ENCODE measurements around the gene TGFA. TPM values are rescaled to one million over a fixed set of nuclear protein-coding genes. Genes with fewer than 3 reads are reported as not detected.

TGFA gene
- polyA plus RNA-seq, result 26.6 to 71.8 TPM (median 51.7 TPM) in 3 replicates
- 45.8 TPM for polyA plus RNA-seq (2011; ENCODE audit: low read depth)
- 35.1 and 39.9 TPM in 2 replicates for polyA plus RNA-seq (2011; cell fraction: cytosol; rRNA removed)
- 46.4 and 47.9 TPM in 2 replicates for polyA plus RNA-seq (2011; cell fraction: nucleus; rRNA removed)
- polyA plus RNA-seq (2012; ENCODE audit: low replicate concordance), result 45.8 and 70.2 TPM in 2 replicates
- 42.6 to 126 TPM (median 65.6 TPM) in 3 replicates for polyA minus RNA-seq
- polyA minus RNA-seq (2011; cell fraction: cytosol; rRNA and poly(A)+ RNA removed), result 76.2 TPM
- 66.3 and 93.9 TPM in 2 replicates for polyA minus RNA-seq (2011; cell fraction: nucleus; rRNA and poly(A)+ RNA removed)

- no peak for TF ChIP-seq EZH2 (IDR thresholded peaks at IDR 0.05; ENCODE audit: low read length)
- peak; percentile 74 to 96 (median 81) for TF ChIP-seq CTCF (optimal IDR thresholded peaks at IDR 0.05 in 1 of 3, IDR thresholded peaks at IDR 0.05 in 1 of 3, conservative IDR thresholded peaks at IDR 0.05 in 1 of 3; ENCODE audit: extremely low read depth in 1 of 3, insufficient read depth in 2 of 3, low read length in 3 of 3)
- Histone ChIP-seq H3K36me3 (ENCODE audit: control insufficient read depth in 2 of 2, extremely low read depth in 1 of 2, insufficient read depth in 2 of 2, low read length in 2 of 2) (peaks cover 0 to 5% of the 10 kb centered on the region in 2 experiments), H3K27ac (ENCODE audit: control insufficient read depth, insufficient read depth, low read length) (peak within 1 kb of the TSS; percentile 95), H4K20me1 (ENCODE audit: control insufficient read depth, extremely low read depth, insufficient read depth, low read length) (peaks cover 9% of the 10 kb centered on the region), H3K4me3 (ENCODE audit: control insufficient read depth in 2 of 3, extremely low read depth in 1 of 3, insufficient read depth in 2 of 3, low read depth in 1 of 3, low read length in 3 of 3) (peak within 1 kb of the TSS; percentile 87 to 98 (median 87)), H3K4me1 (ENCODE audit: control insufficient read depth, extremely low read depth, insufficient read depth, low read length) (peaks cover 46% of the 10 kb centered on the region), H3K9me3 (ENCODE audit: control insufficient read depth, low read depth, low read length) (no peaks in the 10 kb centered on the region), H2AFZ (ENCODE audit: control insufficient read depth, low read length) (peak within 1 kb of the TSS; percentile 54), H3K9me1 (ENCODE audit: control insufficient read depth, extremely low read depth, insufficient read depth, low read length) (peaks cover 3% of the 10 kb centered on the region), H3K79me2 (ENCODE audit: control insufficient read depth, insufficient read depth, low read length) (peaks cover 59% of the 10 kb centered on the region), H3K27me3 (ENCODE audit: control insufficient read depth, extremely low read depth, insufficient read depth, low read length) (no peaks in the 10 kb centered on the region), H3K4me2 (ENCODE audit: control insufficient read depth, extremely low read depth, insufficient read depth, low read depth, low read length) (peak within 1 kb of the TSS; percentile 97), H3K9ac (ENCODE audit: control insufficient read depth, extremely low read depth, insufficient read depth, low read length) (peak within 1 kb of the TSS; percentile 97)
- dilution Hi-C loops (cut with MboI; ENCODE audit: extremely low pct_ligation_motif_present, low sequenced_read_pairs), result no loop called here
- DNase-seq (ENCODE audit: low read depth, low spot score) (peak; percentile 71), FAIRE-seq (no peak)
Measured at GRCh38 chr2:70553584-70554337, at the start of gene TGFA. Gene TGFA (minus strand): TSS chr2:70553826. CDS start chr2:70553767, 59 bp downstream.

GRCh38 chr2:70603066-70603465, 49.4 kb upstream of the TGFA start:
- Histone ChIP-seq H3K9me3 (ENCODE audit: control insufficient read depth, low read depth, low read length) (no peaks in the 10 kb centered on the region), H3K36me3 (ENCODE audit: control insufficient read depth in 2 of 2, extremely low read depth in 1 of 2, insufficient read depth in 2 of 2, low read length in 2 of 2) (no peaks in the 10 kb centered on the region), H3K27me3 (ENCODE audit: control insufficient read depth, extremely low read depth, insufficient read depth, low read length) (no peaks in the 10 kb centered on the region), H3K4me2 (ENCODE audit: control insufficient read depth, extremely low read depth, insufficient read depth, low read depth, low read length) (no peak overlapping the region), H3K9ac (ENCODE audit: control insufficient read depth, extremely low read depth, insufficient read depth, low read length) (no peak overlapping the region), H3K27ac (ENCODE audit: control insufficient read depth, insufficient read depth, low read length) (no peak overlapping the region), H3K4me1 (ENCODE audit: control insufficient read depth, extremely low read depth, insufficient read depth, low read length) (peaks cover 22% of the 10 kb centered on the region), H2AFZ (ENCODE audit: control insufficient read depth, low read length) (no peak overlapping the region), H3K4me3 (ENCODE audit: control insufficient read depth in 2 of 3, extremely low read depth in 1 of 3, insufficient read depth in 2 of 3, low read depth in 1 of 3, low read length in 3 of 3) (no peak overlapping the region), H3K79me2 (ENCODE audit: control insufficient read depth, insufficient read depth, low read length) (no peaks in the 10 kb centered on the region), H4K20me1 (ENCODE audit: control insufficient read depth, extremely low read depth, insufficient read depth, low read length) (no peaks in the 10 kb centered on the region), H3K9me1 (ENCODE audit: control insufficient read depth, extremely low read depth, insufficient read depth, low read length) (no peaks in the 10 kb centered on the region)
- DNase-seq (ENCODE audit: low read depth, low spot score), result no peak
- dilution Hi-C loops (cut with MboI; ENCODE audit: extremely low pct_ligation_motif_present, low sequenced_read_pairs), result no loop called here
- TF ChIP-seq EZH2 (IDR thresholded peaks at IDR 0.05; ENCODE audit: low read length), result no peak
- TF ChIP-seq CTCF (optimal IDR thresholded peaks at IDR 0.05 in 1 of 3, IDR thresholded peaks at IDR 0.05 in 1 of 3, conservative IDR thresholded peaks at IDR 0.05 in 1 of 3; ENCODE audit: extremely low read depth in 1 of 3, insufficient read depth in 2 of 3, low read length in 3 of 3), result no peak
- no peak for FAIRE-seq
